CD4-positive, alpha-beta T cell (primary cell): ENCODE measurements around the gene TEFM. TPM values are rescaled to one million over a fixed set of nuclear protein-coding genes. Genes with fewer than 3 reads are reported as not detected.

ENCODE experiments used
- ATAC-seq: fragments of 200-7000 bp; cut with Tn5 transposase; one replicate; pipeline ENCODE4 v1.10.0; 2022; ENCODE audit warnings: mild to moderate bottlenecking; ENCODE audit not compliant: poor library complexity
- CTCF ChIA-PET: fragments of 350-600 bp; sonication (Branson Sonifier 250); formaldehyde crosslinking; loops from one replicate; lab custom pipeline; 2021; ENCODE audit warnings: antibody characterized with exemption, inconsistent platforms; lab: Charles Lee
- POLR2A ChIA-PET: fragments of 350-600 bp; sonication (Branson Sonifier 250); formaldehyde crosslinking; loops from one replicate; lab custom pipeline; 2021; ENCODE audit warnings: antibody characterized with exemption, inconsistent platforms; lab: Charles Lee
- DNase-seq, 14 experiments: peaks; one replicate each; pipeline ENCODE4 v3.0.0-alpha.2; 2013 to 2020; ENCODE audit warnings: mixed read lengths in 2 of 14
- H3K27ac ChIP-seq, 2 donors: one replicate each; pipeline versions ENCODE4 v1.5.1 to v1.7.0; 2013; ENCODE audit warnings: low read length in 2 of 2, low read depth in 1 of 2, mild to moderate bottlenecking in 1 of 2
- H3K27me3 ChIP-seq, 2 experiments: 1 replicate in 1 of 2; 2 replicates in 1 of 2; pipeline versions ENCODE4 v1.6.1 to v1.7.0; 2013; ENCODE audit warnings: low read length in 2 of 2, control low read depth in 1 of 2, mild to moderate bottlenecking in 1 of 2, moderate library complexity in 1 of 2; ENCODE audit not compliant: insufficient read depth in 2 of 2, control insufficient read depth in 1 of 2
- H3K36me3 ChIP-seq: one replicate; pipeline ENCODE4 v1.6.1; 2013; ENCODE audit warnings: low read length, control low read depth; ENCODE audit not compliant: insufficient read depth
- H3K4me1 ChIP-seq: one replicate; pipeline ENCODE4 v1.6.1; 2013; ENCODE audit warnings: low read length, control low read depth; ENCODE audit not compliant: insufficient read depth
- H3K4me3 ChIP-seq: one replicate; pipeline ENCODE4 v1.5.1; 2013; ENCODE audit warnings: mild to moderate bottlenecking, low read length, moderate library complexity
- H3K9me3 ChIP-seq, 2 experiments: 1 replicate in 1 of 2; 2 replicates in 1 of 2; pipeline versions ENCODE4 v1.6.1 to v1.7.0; 2013; ENCODE audit warnings: low read length in 2 of 2, mild to moderate bottlenecking in 2 of 2, control low read depth in 1 of 2, moderate library complexity in 1 of 2; ENCODE audit not compliant: control insufficient read depth in 1 of 2, insufficient read depth in 1 of 2
- H3K27ac Mint-ChIP-seq: one replicate; pipeline ENCODE4 v1.8.0; 2020; ENCODE audit warnings: mixed read lengths
- H3K27me3 Mint-ChIP-seq: one replicate; pipeline ENCODE4 v1.8.0; 2021; ENCODE audit warnings: mixed read lengths
- H3K36me3 Mint-ChIP-seq: one replicate; pipeline ENCODE4 v1.8.0; 2021; ENCODE audit warnings: low read depth, mixed read lengths
- H3K4me1 Mint-ChIP-seq: one replicate; pipeline ENCODE4 v1.8.0; 2021; ENCODE audit warnings: low read depth, mixed read lengths
- H3K4me3 Mint-ChIP-seq: one replicate; pipeline ENCODE4 v1.8.0; 2020; ENCODE audit warnings: mild to moderate bottlenecking, mixed read lengths
- H3K9me3 Mint-ChIP-seq: one replicate; pipeline ENCODE4 v1.8.0; 2020; ENCODE audit warnings: mixed read lengths
- CTCF ChIP-seq: fragments of 200-600 bp; IDR thresholded peaks from one replicate; pipeline ENCODE4 v1.8.0; 2022; ENCODE audit warnings: antibody characterized with exemption, mild to moderate bottlenecking
- intact Hi-C, 2 experiments: fragments of 100-400 bp; cut with DNase I in 1 of 2; cut with micrococcal nuclease in 1 of 2; formaldehyde crosslinking; loops; one replicate each; pipeline versions ENCODE4 v1.15.1 to v1.9.0; 2023 to 2025; cut with DNase I, micrococcal nuclease
- total RNA-seq, 174 experiments: library from RNA in 2 of 174; stranded (reverse) in 2 of 174; gene quantifications; one replicate each; pipeline ENCODE4 v1.2.3 and lab custom pipeline; 2021 to 2026

Gene TEFM
- total RNA-seq, 2 experiments from 2014 or later = 7.8 to 8.9 TPM

- Mint-ChIP-seq H3K4me1 (peaks cover 7% of the 10 kb centered on the region), H3K9me3 (no peaks in the 10 kb centered on the region), H3K27ac (no peak overlapping the region), H3K4me3 (no peak overlapping the region), H3K36me3 (no peaks in the 10 kb centered on the region), H3K27me3 (peaks cover 40% of the 10 kb centered on the region)
- Histone ChIP-seq H3K36me3 (no peaks in the 10 kb centered on the region), H3K4me3 (no peak overlapping the region), H3K27me3 (peaks cover 27 to 32% of the 10 kb centered on the region in 2 experiments), H3K27ac (no peak overlapping the region), H3K4me1 (peaks cover 13% of the 10 kb centered on the region), H3K9me3 (peaks cover 0 to 5% of the 10 kb centered on the region in 2 experiments)
- POLR2A ChIA-PET = no interaction called here
- ATAC-seq (no peak), DNase-seq (peak in 1 of 14 experiments; percentile 22)
- CTCF ChIA-PET = no interaction called here
- TF ChIP-seq CTCF = no peak
- intact Hi-C loops = no loop called here
Observed at GRCh38 chr17:30926516-30926915, 20.5 kb upstream of the TEFM start.

GRCh38 chr17:30924341-30924740, 18.3 kb upstream of the TEFM start:
- Mint-ChIP-seq H3K27ac (no peak overlapping the region), H3K4me3 (no peak overlapping the region), H3K4me1 (peaks cover 16% of the 10 kb centered on the region), H3K9me3 (no peaks in the 10 kb centered on the region), H3K27me3 (peaks cover 54% of the 10 kb centered on the region), H3K36me3 (no peaks in the 10 kb centered on the region)
- no peak for TF ChIP-seq CTCF
- H3K27ac ChIP-seq = no peak overlapping the region
- intact Hi-C loops = no loop called here
- peaks cover 34 to 44% of the 10 kb centered on the region in 2 experiments for H3K27me3 ChIP-seq
- CTCF ChIA-PET = no interaction called here
- no peaks in the 10 kb centered on the region for H3K36me3 ChIP-seq
- DNase-seq = no peak
- POLR2A ChIA-PET = no interaction called here
- no peak for ATAC-seq
- H3K4me3 ChIP-seq = no peak overlapping the region
- H3K9me3 ChIP-seq = peaks cover 0 to 5% of the 10 kb centered on the region in 2 experiments
- H3K4me1 ChIP-seq = peaks cover 15% of the 10 kb centered on the region

GRCh38 chr17:30922235-30923030, 16.4 kb upstream of the TEFM start:
- H3K27ac Mint-ChIP-seq = no peak overlapping the region
- H3K27me3 Mint-ChIP-seq = peaks cover 54% of the 10 kb centered on the region
- Histone ChIP-seq H3K4me1 (peaks cover 15% of the 10 kb centered on the region), H3K9me3 (peaks cover 0 to 5% of the 10 kb centered on the region in 2 experiments), H3K27me3 (peaks cover 34 to 44% of the 10 kb centered on the region in 2 experiments), H3K27ac (no peak overlapping the region), H3K36me3 (no peaks in the 10 kb centered on the region), H3K4me3 (peak overlapping the region; percentile 35)
- POLR2A ChIA-PET = interaction anchor here (0.7 kb wide), 1 partner anchor 319 kb away, joined by 3 read pairs; no protein-coding TSS in a partner anchor
- CTCF ChIA-PET = interaction anchor here (0.6 kb wide), 1 partner anchor 1306 kb away, joined by 3 read pairs; no protein-coding TSS in a partner anchor
- ATAC-seq = no peak
- peak in 1 of 14 experiments; percentile 11 for DNase-seq
- peak overlapping the region; percentile 69 for H3K4me3 Mint-ChIP-seq
- no peaks in the 10 kb centered on the region for H3K36me3 Mint-ChIP-seq
- peaks cover 16% of the 10 kb centered on the region for H3K4me1 Mint-ChIP-seq
- no peak for TF ChIP-seq CTCF
- H3K9me3 Mint-ChIP-seq = no peaks in the 10 kb centered on the region
- intact Hi-C loops = no loop called here
